Activated T-helper 2 cell treated with anti-CD3 and anti-CD28 coated beads, Interferon-gamma antibody, Interleukin-2, Interleukin-4, amounts not matched to agents 10 μg/mL and 5 μg/mL and 100 μg/mL, durations not matched to agents 14 hours and 24 hours and 36 hours (primary cell): ENCODE data around the gene METTL8. TPM values are rescaled to one million over a fixed set of nuclear protein-coding genes. Genes with fewer than 3 reads are reported as not detected.

Experiments
- DNase-seq: peaks from one replicate; pipeline ENCODE4 v3.0.0; 2021; ENCODE audit warnings: low spot score
- H3K27ac Mint-ChIP-seq: one replicate; pipeline ENCODE4 v1.8.0; 2021; ENCODE audit warnings: mixed read lengths
- H3K27me3 Mint-ChIP-seq: one replicate; pipeline ENCODE4 v1.8.0; 2021; ENCODE audit warnings: low read depth, mixed read lengths
- H3K36me3 Mint-ChIP-seq: one replicate; pipeline ENCODE4 v1.8.0; 2021; ENCODE audit warnings: low read depth, mixed read lengths
- H3K4me1 Mint-ChIP-seq: one replicate; pipeline ENCODE4 v1.8.0; 2021; ENCODE audit warnings: low read depth, mixed read lengths
- H3K4me3 Mint-ChIP-seq: one replicate; pipeline ENCODE4 v1.8.0; 2021; ENCODE audit warnings: low read depth, mild to moderate bottlenecking, moderate library complexity, mixed read lengths
- H3K9me3 Mint-ChIP-seq: one replicate; pipeline ENCODE4 v1.8.0; 2021; ENCODE audit warnings: mixed read lengths
- intact Hi-C: fragments of 100-400 bp; cut with micrococcal nuclease; formaldehyde crosslinking; loops from one replicate; pipeline ENCODE4 v1.15.1; 2023
- total RNA-seq: library from RNA; stranded (reverse); gene quantifications from 2 replicates; pipeline ENCODE4 v1.2.3, GENCODE V29; 2022

METTL8 gene, protein sequence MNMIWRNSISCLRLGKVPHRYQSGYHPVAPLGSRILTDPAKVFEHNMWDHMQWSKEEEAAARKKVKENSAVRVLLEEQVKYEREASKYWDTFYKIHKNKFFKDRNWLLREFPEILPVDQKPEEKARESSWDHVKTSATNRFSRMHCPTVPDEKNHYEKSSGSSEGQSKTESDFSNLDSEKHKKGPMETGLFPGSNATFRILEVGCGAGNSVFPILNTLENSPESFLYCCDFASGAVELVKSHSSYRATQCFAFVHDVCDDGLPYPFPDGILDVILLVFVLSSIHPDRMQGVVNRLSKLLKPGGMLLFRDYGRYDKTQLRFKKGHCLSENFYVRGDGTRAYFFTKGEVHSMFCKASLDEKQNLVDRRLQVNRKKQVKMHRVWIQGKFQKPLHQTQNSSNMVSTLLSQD
- 38.2 and 39.9 TPM in 2 replicates for total RNA-seq

DNA sequence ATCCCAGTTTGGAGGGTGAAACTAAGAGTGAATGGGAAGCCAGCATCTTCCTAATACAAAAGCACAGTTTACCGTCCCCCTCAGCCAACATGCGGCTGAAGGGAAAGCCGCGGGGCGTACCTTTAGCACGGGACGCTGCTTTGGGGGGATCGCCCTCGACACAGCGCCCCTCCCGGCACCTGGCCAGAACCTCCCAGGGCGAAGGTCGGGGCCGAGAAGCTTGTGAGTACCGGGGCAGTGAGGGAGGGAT is at the start of gene METTL8:
Gene METTL8, minus strand, starts transcription at position 228 of the 250 bp plus-strand sequence. CDS start 41,805 bp downstream, outside the sequence.
- peak within 1 kb of the TSS; percentile 89 for H3K4me3 Mint-ChIP-seq
- H3K27ac Mint-ChIP-seq = peak within 1 kb of the TSS; percentile 91
- H3K4me1 Mint-ChIP-seq = peaks cover 32% of the 10 kb centered on the region

DNA sequence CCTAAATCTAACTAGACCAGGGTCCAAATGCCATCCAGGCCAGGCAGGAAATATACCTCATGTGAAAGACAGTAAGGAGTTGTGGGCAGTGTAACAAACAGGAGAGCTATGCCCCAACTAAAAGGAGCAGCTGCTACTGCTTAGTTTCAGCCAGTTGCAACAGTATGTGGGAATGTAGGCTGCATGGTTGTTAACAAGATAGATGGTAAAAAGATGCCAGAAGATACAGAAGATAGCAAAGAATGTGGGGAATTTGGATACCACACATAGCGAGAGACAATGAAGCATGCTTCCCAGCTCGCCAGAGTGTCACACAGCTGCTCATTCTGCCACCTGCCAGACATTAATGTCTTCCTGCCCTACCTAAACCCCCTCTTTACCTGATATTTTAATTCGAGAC is 49.1 kb upstream of the METTL8 start:
- Mint-ChIP-seq H3K4me3 (no peak overlapping the region), H3K9me3 (no peaks in the 10 kb centered on the region), H3K36me3 (peaks cover 37% of the 10 kb centered on the region), H3K27ac (no peak overlapping the region), H3K4me1 (peaks cover 17% of the 10 kb centered on the region), H3K27me3 (no peaks in the 10 kb centered on the region)
- intact Hi-C loops = no loop called here
- DNase-seq = no peak

More for the DNA sequence above, at the start of gene METTL8:
- intact Hi-C loops = loop anchor here (1.0 to 2.0 kb wide), 6 partner anchors 17 to 504 kb away; partner anchors contain the start of genes GORASP2 and TLK1
- DNase-seq = no peak
- Mint-ChIP-seq H3K9me3 (peaks cover 17% of the 10 kb centered on the region), H3K27me3 (no peaks in the 10 kb centered on the region), H3K36me3 (peaks cover 67% of the 10 kb centered on the region)

DNA sequence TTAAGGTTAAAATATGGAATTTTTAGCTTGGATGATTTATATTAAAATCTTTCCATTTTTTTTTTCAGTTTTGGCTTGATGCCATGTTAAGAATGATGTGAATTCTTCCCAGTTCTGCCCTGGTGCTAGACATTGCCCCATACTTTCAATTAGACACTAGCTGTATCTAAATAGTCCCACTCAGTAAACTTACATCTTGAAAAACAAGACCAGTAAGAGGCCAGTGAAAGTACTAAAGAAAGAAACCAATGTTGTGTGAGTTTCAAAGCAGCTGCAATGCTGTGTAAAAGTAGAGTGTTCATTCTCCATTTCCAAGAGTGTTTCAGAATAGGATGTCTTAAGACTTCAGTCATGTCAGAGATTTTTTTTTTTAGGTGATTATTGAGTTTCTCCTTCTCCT is 48.5 kb upstream of the METTL8 start:
- Mint-ChIP-seq H3K4me1 (peaks cover 17% of the 10 kb centered on the region), H3K27ac (no peak overlapping the region), H3K27me3 (no peaks in the 10 kb centered on the region), H3K9me3 (no peaks in the 10 kb centered on the region), H3K4me3 (no peak overlapping the region), H3K36me3 (peaks cover 37% of the 10 kb centered on the region)
- DNase-seq = no peak
- intact Hi-C loops = no loop called here

DNA sequence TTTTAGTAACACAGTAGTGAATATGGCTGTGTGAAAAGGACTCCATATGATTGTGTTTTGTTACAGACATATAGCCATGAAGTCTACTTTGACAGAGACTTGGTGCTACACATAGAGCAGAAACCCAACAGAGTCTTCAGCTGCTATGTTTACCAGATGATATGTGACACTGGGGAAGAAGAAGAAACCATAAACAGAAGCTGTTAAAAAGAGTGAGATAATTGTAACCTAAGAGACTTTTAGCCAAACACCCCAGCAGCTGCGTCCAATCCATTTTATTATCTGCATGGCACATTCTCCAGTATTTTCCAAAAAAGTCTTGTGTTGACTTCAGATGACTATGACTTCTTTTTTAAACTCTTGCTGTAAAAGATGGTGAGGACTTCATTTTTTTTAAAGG is 47.1 kb upstream of the METTL8 start:
- no peak overlapping the region for H3K27ac Mint-ChIP-seq
- intact Hi-C loops = no loop called here
- no peak overlapping the region for H3K4me3 Mint-ChIP-seq
- peaks cover 34% of the 10 kb centered on the region for H3K36me3 Mint-ChIP-seq
- no peaks in the 10 kb centered on the region for H3K27me3 Mint-ChIP-seq
- peaks cover 17% of the 10 kb centered on the region for H3K4me1 Mint-ChIP-seq
- H3K9me3 Mint-ChIP-seq = no peaks in the 10 kb centered on the region
- no peak for DNase-seq

DNA sequence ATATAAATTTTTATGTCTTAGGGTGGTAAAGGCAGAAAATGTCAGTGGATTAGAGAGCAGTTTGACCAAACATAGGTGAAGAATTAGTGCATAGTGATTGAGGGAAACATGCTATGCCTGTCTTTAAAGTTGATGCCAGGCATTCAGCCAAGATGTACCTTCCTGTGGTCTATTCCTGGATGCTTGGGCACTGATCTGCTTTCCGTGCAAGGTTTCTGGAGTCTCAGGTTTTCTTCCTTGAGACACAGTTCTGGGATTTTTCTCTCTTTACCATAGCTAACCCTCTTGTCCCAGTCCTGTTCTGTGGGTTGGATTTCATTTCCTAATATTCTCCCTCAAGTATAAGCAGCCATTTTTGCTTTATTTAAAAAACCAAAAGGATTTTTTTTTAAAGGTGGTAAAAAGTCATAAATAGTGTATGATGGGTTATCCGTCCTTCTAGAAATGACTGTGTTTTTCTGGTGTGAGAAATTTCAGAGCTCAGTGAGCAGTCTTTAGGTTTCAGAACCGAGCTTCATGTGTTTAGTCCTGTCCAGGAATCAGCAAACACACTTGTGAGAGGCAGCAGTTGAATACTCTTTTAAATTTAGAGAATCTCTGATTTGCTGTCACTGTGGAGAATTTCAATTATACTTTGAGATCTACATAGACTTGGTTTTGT is 45.5 kb upstream of the METTL8 start:
- peaks cover 8% of the 10 kb centered on the region for H3K4me1 Mint-ChIP-seq
- H3K27me3 Mint-ChIP-seq = no peaks in the 10 kb centered on the region
- no peak overlapping the region for H3K4me3 Mint-ChIP-seq
- H3K27ac Mint-ChIP-seq = no peak overlapping the region
- no peaks in the 10 kb centered on the region for H3K9me3 Mint-ChIP-seq
- no peak for DNase-seq
- intact Hi-C loops = no loop called here
- H3K36me3 Mint-ChIP-seq = peaks cover 41% of the 10 kb centered on the region

DNA sequence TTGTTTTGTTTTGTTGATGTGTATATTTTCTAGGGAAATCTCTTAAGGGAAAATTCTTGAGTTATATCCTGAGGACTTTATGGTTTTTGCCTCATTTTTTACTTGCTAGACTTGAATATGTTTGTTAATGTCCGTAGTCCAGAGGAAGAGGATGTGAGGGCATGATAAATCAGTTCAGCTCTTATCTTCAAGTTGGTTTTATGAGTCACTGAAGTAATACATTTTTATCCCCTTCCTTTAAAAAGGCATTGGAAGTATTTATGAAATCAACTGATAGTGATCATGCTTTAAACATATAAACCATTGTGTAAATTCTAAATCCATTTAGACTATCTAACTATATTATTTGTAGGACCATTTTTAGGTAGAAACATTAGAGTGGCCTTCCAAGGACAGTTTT is 44.6 kb upstream of the METTL8 start:
- intact Hi-C loops = no loop called here
- Mint-ChIP-seq H3K36me3 (peaks cover 44% of the 10 kb centered on the region), H3K9me3 (no peaks in the 10 kb centered on the region), H3K4me1 (peaks cover 8% of the 10 kb centered on the region), H3K27me3 (no peaks in the 10 kb centered on the region), H3K4me3 (no peak overlapping the region), H3K27ac (no peak overlapping the region)
- no peak for DNase-seq

DNA sequence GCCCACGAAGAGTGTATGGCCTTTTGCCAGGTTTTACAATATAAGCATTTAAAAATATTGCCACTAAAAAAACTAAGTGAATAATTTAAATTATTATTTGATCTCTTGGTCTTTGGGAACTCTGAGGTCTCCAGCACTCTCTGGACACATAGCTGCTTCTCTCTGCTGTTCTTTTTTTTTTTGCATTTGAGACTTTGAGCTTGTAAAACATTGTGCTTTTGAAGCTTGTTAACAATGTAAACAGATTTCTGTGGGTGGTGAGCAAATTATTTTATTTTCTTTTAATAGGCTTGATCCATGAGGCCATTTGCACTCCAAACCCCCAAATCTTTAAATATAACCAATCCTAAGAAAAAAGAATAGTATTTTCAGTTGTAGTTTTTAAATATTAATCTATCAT is 42.2 kb upstream of the METTL8 start:
- H3K36me3 Mint-ChIP-seq = peaks cover 40% of the 10 kb centered on the region
- no peak overlapping the region for H3K4me3 Mint-ChIP-seq
- H3K27ac Mint-ChIP-seq = no peak overlapping the region
- H3K9me3 Mint-ChIP-seq = no peaks in the 10 kb centered on the region
- H3K27me3 Mint-ChIP-seq = no peaks in the 10 kb centered on the region
- DNase-seq = no peak
- H3K4me1 Mint-ChIP-seq = peaks cover 6% of the 10 kb centered on the region
- intact Hi-C loops = no loop called here

DNA sequence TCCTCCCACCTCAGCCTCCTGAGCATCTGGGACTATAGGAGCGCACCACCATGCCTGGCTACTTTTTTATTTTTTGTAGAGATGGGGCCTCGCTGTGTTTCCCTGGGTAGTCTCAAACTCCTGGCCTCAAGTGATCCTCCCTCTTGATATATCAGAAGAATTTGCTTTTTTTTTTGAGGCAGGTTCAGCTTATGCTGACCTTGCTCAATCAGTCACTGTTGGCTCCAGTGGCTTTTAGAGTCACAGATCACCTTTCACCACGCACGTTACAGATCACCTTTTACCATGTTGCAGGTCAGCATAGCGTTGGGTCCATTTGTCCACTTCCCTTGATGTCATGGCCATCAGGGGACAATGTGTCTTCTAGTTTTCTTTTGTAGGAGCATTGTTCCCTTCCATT is 36.3 kb upstream of the METTL8 start:
- Mint-ChIP-seq H3K27ac (no peak overlapping the region), H3K27me3 (no peaks in the 10 kb centered on the region), H3K4me3 (no peak overlapping the region), H3K4me1 (no peaks in the 10 kb centered on the region), H3K36me3 (peaks cover 45% of the 10 kb centered on the region), H3K9me3 (no peaks in the 10 kb centered on the region)
- no peak for DNase-seq
- intact Hi-C loops = no loop called here

DNA sequence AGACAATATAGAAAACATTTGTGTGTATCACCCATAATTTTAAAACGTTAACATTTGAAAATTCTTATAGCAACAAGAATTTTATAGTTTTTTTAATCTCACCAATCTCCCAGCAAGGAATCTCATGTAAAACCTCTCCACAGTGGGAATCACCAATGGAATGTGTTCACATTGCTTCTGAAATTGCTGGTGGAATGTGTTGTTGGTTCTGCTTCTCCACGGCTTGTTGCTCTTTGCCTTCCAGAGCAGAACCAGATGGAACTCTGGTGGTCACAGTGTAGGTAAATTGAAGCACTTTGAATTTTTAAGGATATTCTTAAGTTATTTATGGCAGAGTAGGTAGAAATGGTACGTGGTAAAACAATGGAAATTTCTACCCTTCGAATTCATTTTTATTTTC is 35.4 kb upstream of the METTL8 start:
- Mint-ChIP-seq H3K9me3 (no peaks in the 10 kb centered on the region), H3K4me1 (no peaks in the 10 kb centered on the region), H3K4me3 (no peak overlapping the region), H3K27ac (no peak overlapping the region), H3K27me3 (no peaks in the 10 kb centered on the region), H3K36me3 (peaks cover 39% of the 10 kb centered on the region)
- intact Hi-C loops = no loop called here
- no peak for DNase-seq

DNA sequence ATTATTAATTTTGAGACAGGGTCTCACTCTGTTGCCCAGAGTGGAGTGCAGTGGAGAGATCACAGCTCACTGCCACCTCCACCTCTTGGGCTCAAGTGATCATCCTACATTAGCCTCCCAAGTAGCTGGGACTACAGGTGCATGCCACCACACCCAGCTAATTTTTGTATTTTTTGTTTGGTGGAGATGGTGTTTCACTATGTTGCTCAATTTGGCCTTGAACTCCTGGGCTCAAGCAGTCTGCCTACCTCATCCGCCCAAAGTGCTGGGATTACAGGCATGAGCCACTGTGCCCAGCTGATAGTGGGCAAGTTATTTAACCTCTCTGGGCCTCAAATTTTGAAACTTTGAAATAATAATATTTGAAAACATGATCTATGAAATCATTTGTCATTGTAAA is 26.7 kb upstream of the METTL8 start:
- Mint-ChIP-seq H3K9me3 (peaks cover 8% of the 10 kb centered on the region), H3K4me3 (no peak overlapping the region), H3K27me3 (no peaks in the 10 kb centered on the region), H3K36me3 (peaks cover 47% of the 10 kb centered on the region), H3K4me1 (no peaks in the 10 kb centered on the region), H3K27ac (no peak overlapping the region)
- intact Hi-C loops = no loop called here
- no peak for DNase-seq

DNA sequence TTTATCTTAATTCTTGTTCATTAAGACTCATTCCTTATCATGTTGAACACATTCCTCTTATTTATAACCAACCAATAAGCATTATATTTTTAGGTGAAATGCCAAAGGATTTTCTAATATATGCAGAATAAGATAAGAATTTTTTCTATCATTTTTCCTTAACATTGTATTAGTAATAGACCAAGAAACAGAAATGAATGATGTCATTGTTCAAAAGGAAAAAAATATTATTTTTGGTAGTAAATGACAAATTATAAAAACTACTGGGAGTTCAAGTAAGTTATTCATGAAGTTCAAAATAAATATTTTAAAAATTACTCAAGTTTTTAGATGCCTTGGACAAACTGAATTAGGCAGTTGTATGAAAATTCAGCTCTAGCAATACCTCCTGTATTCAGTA is 25.7 kb upstream of the METTL8 start:
- Mint-ChIP-seq H3K27me3 (no peaks in the 10 kb centered on the region), H3K27ac (no peak overlapping the region), H3K36me3 (peaks cover 54% of the 10 kb centered on the region), H3K4me1 (no peaks in the 10 kb centered on the region), H3K9me3 (peaks cover 8% of the 10 kb centered on the region), H3K4me3 (no peak overlapping the region)
- no peak for DNase-seq
- intact Hi-C loops = no loop called here

DNA sequence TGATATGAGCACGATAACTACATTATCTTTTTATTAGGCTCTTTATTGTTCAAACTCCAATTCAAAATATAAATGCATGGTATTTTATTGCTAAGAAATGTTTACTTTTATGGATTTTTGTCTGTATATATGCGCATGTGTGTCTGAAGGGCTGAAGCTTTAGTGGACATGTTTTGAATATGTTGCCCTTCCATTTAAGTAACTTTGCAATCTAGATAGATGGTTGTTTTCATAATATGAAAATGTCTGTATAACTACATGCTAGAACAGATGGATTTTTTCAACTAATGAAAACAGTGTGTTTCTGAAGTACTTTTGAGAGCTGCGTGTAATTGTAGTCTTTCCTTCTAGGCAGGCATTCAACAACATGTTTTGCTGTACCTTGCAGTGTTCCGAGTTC is 19.0 kb upstream of the METTL8 start:
- intact Hi-C loops = no loop called here
- H3K27me3 Mint-ChIP-seq = no peaks in the 10 kb centered on the region
- H3K4me3 Mint-ChIP-seq = no peak overlapping the region
- peaks cover 8% of the 10 kb centered on the region for H3K9me3 Mint-ChIP-seq
- no peak overlapping the region for H3K27ac Mint-ChIP-seq
- no peak for DNase-seq
- H3K4me1 Mint-ChIP-seq = no peaks in the 10 kb centered on the region
- peaks cover 60% of the 10 kb centered on the region for H3K36me3 Mint-ChIP-seq

DNA sequence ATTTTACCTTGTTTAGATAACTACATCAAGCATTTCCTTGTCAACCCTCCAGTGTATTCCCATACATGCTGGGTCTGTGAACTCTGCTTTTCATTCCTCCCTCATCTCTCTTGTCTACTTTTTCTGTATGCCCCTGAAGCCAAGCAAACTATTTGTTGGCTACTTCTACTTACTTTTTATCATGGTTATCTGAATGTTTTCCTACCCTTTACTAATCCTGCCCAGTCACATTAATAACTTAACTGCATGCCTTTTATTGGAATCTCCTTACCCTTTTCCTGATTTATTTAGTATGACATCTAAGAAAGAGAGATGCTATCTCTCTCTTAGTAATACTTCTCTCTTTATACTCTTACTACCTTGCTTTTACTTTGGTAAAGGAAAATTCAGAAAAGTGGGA is 17.3 kb upstream of the METTL8 start:
- DNase-seq = no peak
- Mint-ChIP-seq H3K9me3 (peaks cover 4% of the 10 kb centered on the region), H3K4me1 (no peaks in the 10 kb centered on the region), H3K27ac (no peak overlapping the region), H3K36me3 (peaks cover 48% of the 10 kb centered on the region), H3K27me3 (no peaks in the 10 kb centered on the region), H3K4me3 (no peak overlapping the region)
- intact Hi-C loops = no loop called here
